ENCODE results near the gene VSTM2L.

The VSTM2L gene

GRCh38 chr20:37917461-37917860, 14.5 kb downstream of the VSTM2L start:
- no peak for DNase-seq (ENCODE audit: low read depth in 3 of 3)

- DNase-seq (ENCODE audit: low read depth in 3 of 3): no peak
Measured at GRCh38 chr20:37918035-37918434, 15.1 kb downstream of the VSTM2L start.

GRCh38 chr20:37919389-37920040, 16.6 kb downstream of the VSTM2L start:
- DNase-seq (ENCODE audit: low read depth in 3 of 3): no peak

GRCh38 chr20:37920270-37920669, 17.3 kb downstream of the VSTM2L start:
- DNase-seq (ENCODE audit: low read depth in 3 of 3): no peak

GRCh38 chr20:37920679-37921322, 17.9 kb downstream of the VSTM2L start:
- DNase-seq (ENCODE audit: low read depth in 3 of 3): no peak

- DNase-seq (ENCODE audit: low read depth in 3 of 3): no peak
Measured at GRCh38 chr20:37921341-37921929, 18.5 kb downstream of the VSTM2L start.

- no peak for DNase-seq (ENCODE audit: low read depth in 3 of 3)
Measured at GRCh38 chr20:37922016-37922415, 19.1 kb downstream of the VSTM2L start.

- DNase-seq (ENCODE audit: low read depth in 3 of 3): no peak
Measured at GRCh38 chr20:37925265-37926165, 22.6 kb downstream of the VSTM2L start.

GRCh38 chr20:37926612-37927011, 23.7 kb downstream of the VSTM2L start:
- DNase-seq (ENCODE audit: low read depth in 3 of 3): no peak

- DNase-seq (ENCODE audit: low read depth in 3 of 3): no peak
Measured at GRCh38 chr20:37927410-37928095, 24.6 kb downstream of the VSTM2L start.

GRCh38 chr20:37928996-37929682, 26.2 kb downstream of the VSTM2L start:
- DNase-seq (ENCODE audit: low read depth in 3 of 3): no peak

GRCh38 chr20:37929683-37930014, 26.7 kb downstream of the VSTM2L start:
- no peak for DNase-seq (ENCODE audit: low read depth in 3 of 3)

- DNase-seq (ENCODE audit: low read depth in 3 of 3): no peak
Measured at GRCh38 chr20:37931153-37931922, 28.4 kb downstream of the VSTM2L start.

- DNase-seq (ENCODE audit: low read depth in 3 of 3): no peak
Measured at GRCh38 chr20:37932074-37932473, 29.1 kb downstream of the VSTM2L start.

- DNase-seq (ENCODE audit: low read depth in 3 of 3): no peak
Measured at GRCh38 chr20:37932919-37933318, 30.0 kb downstream of the VSTM2L start.

- DNase-seq (ENCODE audit: low read depth in 3 of 3): no peak
Measured at GRCh38 chr20:37933786-37934633, 31.1 kb downstream of the VSTM2L start.

- DNase-seq (ENCODE audit: low read depth in 3 of 3): no peak
Measured at GRCh38 chr20:37934634-37935375, 31.9 kb downstream of the VSTM2L start.

GRCh38 chr20:37935435-37935834, 32.5 kb downstream of the VSTM2L start:
- no peak for DNase-seq (ENCODE audit: low read depth in 3 of 3)

- DNase-seq (ENCODE audit: low read depth in 3 of 3): no peak
Measured at GRCh38 chr20:37936041-37936440, 33.1 kb downstream of the VSTM2L start.

All from stimulated activated CD4-positive, alpha-beta T cell treated with anti-CD3 and anti-CD28 coated beads, TNF-alpha, amount 100 ng/mL, for 4 hours (primary cell).